ENCODE results near the gene POMT1. TPM values are rescaled to one million over a fixed set of nuclear protein-coding genes. Genes with fewer than 3 reads are reported as not detected.

Gene POMT1
- total RNA-seq, 2 donors from 2014 or later: 13.7 to 16.4 TPM

DNA sequence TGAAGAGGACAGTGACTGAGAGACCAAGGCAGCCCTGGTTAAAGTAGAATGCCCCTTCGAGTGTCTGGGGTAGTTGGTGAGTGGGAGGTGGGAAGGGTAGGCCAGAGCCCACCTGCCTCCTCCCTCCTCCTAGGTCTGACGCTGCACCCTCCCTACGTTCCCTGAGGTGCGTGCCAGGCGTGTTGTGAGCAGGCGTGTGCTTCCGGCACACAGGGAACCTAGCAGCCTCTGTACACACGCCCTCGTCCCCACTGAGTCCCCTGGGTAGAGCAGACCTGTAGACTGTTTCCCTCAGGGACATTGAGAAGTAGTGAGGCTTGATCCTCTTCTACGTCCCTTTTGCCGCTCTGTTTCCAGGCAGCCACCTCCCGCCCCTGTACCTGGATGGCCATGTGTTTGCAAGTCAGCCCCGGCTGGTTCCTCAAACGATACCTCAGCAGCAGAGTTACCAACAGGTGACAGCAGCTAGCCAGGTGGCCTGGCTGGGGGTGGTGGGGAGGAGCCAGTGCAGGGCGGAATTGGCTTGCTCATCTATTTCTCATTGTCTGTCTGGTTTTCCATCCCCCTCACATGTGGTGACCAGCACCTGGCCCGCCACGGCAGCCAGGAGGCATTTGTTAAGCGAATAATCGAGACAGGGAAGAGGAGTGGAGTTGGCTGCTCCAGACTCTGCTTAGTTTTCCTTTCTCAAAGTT is 16.8 kb upstream of the POMT1 start:
- no peaks in the 10 kb centered on the region for H3K9me3 ChIP-seq
- no peaks in the 10 kb centered on the region for H3K27me3 ChIP-seq
- no peak for DNase-seq (ENCODE audit: low spot score)
- H3K4me1 ChIP-seq: peaks cover 0 to 38% of the 10 kb centered on the region in 2 donors
- no peak overlapping the region for H3K4me3 ChIP-seq
- peaks cover 97% of the 10 kb centered on the region for H3K36me3 ChIP-seq
- TF ChIP-seq, protein P1, sequence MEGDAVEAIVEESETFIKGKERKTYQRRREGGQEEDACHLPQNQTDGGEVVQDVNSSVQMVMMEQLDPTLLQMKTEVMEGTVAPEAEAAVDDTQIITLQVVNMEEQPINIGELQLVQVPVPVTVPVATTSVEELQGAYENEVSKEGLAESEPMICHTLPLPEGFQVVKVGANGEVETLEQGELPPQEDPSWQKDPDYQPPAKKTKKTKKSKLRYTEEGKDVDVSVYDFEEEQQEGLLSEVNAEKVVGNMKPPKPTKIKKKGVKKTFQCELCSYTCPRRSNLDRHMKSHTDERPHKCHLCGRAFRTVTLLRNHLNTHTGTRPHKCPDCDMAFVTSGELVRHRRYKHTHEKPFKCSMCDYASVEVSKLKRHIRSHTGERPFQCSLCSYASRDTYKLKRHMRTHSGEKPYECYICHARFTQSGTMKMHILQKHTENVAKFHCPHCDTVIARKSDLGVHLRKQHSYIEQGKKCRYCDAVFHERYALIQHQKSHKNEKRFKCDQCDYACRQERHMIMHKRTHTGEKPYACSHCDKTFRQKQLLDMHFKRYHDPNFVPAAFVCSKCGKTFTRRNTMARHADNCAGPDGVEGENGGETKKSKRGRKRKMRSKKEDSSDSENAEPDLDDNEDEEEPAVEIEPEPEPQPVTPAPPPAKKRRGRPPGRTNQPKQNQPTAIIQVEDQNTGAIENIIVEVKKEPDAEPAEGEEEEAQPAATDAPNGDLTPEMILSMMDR (IDR thresholded peaks at IDR 0.05): no peak
- H3K27ac ChIP-seq: peak overlapping the region; percentile 79 to 87

DNA sequence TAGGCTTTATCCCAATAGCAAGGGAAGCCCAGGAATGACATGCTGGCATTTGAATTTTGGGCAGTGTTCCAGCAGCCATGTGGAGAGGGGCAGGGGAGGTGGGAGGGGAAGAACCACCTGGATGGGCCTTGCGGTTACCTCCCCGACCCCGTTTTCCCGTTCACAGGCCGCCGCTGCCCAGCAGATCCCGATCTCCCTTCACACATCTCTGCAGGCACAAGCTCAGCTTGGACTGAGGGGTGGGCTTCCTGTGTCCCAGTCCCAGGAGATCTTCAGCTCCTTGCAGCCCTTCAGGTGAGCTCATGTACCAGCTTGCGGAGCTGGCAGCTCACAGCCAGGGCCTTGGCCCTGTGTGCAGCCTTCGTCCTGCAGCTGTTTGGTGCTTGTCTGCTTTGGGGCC is 15.7 kb upstream of the POMT1 start:
- Histone ChIP-seq H3K9me3 (no peaks in the 10 kb centered on the region), H3K36me3 (peaks cover 100% of the 10 kb centered on the region), H3K27me3 (no peaks in the 10 kb centered on the region), H3K4me3 (no peak overlapping the region), H3K4me1 (peaks cover 0 to 31% of the 10 kb centered on the region in 2 donors), H3K27ac (no peak overlapping the region)
- TF ChIP-seq, protein P1 (IDR thresholded peaks at IDR 0.05): no peak
- DNase-seq (ENCODE audit: low spot score): no peak

DNA sequence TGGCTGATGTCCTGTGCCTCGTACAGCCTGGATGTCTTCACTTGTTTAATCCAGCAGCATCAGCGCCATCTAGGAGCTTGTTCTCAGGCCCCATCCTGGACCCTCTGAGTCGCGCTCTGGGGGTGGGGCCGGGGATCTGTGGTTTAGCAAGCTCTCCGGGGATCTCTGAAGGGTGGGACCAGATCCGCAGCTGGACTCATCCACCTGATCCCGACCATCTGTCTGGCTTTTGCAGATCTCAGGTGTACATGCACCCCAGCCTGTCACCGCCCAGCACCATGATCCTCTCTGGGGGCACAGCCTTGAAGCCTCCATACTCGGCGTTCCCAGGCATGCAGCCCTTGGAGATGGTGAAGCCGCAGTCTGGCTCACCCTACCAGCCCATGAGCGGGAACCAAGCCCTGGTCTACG is 15.1 kb upstream of the POMT1 start:
- H3K27me3 ChIP-seq: no peaks in the 10 kb centered on the region
- H3K27ac ChIP-seq: no peak overlapping the region
- peaks cover 100% of the 10 kb centered on the region for H3K36me3 ChIP-seq
- TF ChIP-seq, protein P1 (IDR thresholded peaks at IDR 0.05): no peak
- no peak overlapping the region for H3K4me3 ChIP-seq
- H3K4me1 ChIP-seq: peaks cover 0 to 24% of the 10 kb centered on the region in 2 donors
- DNase-seq (ENCODE audit: low spot score): no peak
- no peaks in the 10 kb centered on the region for H3K9me3 ChIP-seq

DNA sequence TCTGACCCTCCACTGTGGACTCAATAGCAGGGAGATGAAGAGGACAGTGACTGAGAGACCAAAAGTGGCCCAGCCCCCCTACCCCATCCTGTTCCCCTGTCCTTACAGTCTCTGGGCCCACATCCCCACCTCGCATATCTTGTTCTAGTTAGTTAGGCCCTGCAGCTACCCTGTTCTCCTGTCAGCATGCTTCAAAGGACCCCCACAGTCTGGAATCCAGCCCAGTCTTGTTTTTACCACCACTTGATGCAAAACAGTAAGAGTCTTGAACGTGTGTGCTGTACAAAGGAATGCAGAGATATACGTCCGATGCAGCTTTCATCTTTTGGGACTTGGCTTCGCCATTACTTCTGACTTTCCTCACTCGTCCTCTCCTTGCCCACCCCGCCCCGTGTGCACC is 12.2 kb upstream of the POMT1 start:
- H3K36me3 ChIP-seq: peaks cover 100% of the 10 kb centered on the region
- no peaks in the 10 kb centered on the region for H3K27me3 ChIP-seq
- TF ChIP-seq, protein P1 (IDR thresholded peaks at IDR 0.05): no peak
- peaks cover 0 to under 1% of the 10 kb centered on the region in 2 donors for H3K4me1 ChIP-seq
- no peak for DNase-seq (ENCODE audit: low spot score)
- H3K27ac ChIP-seq: no peak overlapping the region
- H3K4me3 ChIP-seq: no peak overlapping the region
- H3K9me3 ChIP-seq: no peaks in the 10 kb centered on the region

DNA sequence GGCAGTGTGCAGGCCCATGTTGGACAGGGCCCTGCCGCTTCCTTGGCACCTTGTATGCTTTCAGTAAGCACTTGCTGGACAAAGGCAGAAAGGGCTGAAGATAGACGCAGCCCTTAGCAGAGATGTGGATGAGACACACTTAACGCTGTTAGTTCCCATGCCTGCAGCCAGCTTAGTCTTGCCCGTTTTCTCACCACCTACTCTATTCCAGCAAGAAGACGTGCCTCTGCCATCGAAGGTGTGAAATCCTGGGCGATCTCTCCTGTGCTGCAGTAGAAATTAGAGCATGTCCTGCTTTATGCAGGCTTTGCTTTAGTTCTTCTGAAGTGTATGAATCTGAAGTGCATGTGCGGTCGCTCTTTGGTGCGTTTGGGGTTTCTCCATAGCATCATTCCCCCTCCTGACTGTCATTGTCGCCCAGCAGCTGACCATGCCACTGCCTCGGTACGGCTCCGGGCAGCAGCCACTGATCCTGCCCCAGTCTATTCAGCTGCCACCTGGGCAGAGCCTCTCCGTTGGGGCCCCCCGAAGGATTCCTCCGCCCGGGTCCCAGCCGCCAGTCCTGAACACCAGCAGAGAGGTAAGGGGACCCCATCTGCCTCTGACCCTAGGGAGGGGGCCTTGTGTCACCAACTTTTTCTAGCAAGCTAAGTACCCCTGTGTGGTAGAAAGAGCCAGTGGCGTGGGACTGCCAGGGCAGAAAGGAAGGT is 11.6 kb upstream of the POMT1 start:
- Histone ChIP-seq H3K4me3 (no peak overlapping the region), H3K27ac (no peak overlapping the region), H3K4me1 (no peaks in the 10 kb centered on the region), H3K9me3 (no peaks in the 10 kb centered on the region), H3K27me3 (no peaks in the 10 kb centered on the region), H3K36me3 (peaks cover 100% of the 10 kb centered on the region)
- TF ChIP-seq, protein P1 (IDR thresholded peaks at IDR 0.05): no peak
- DNase-seq (ENCODE audit: low spot score): no peak

Data from right atrium auricular region (tissue), 2 donors.